ENCODE data around the gene ENPP1.

DNA sequence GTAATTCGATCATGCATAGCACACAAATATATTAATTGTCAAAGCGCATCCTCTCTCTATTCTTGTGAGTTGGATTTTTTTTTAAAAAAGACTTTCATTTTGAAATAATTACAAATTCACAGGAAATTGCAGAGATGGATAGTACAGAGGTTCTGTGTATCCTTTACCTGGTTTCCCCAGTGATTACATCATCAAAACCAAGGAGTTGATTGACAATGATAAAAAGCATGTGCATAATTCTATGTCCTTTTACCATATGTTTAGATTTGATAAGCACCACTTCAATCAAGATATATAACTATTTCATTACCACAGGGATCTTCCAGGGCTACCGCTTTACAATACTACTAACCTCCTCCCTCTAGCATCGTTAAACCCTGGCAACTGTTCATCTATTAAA is 103.1 kb downstream of the ENPP1 start:
- TF ChIP-seq, protein P1, sequence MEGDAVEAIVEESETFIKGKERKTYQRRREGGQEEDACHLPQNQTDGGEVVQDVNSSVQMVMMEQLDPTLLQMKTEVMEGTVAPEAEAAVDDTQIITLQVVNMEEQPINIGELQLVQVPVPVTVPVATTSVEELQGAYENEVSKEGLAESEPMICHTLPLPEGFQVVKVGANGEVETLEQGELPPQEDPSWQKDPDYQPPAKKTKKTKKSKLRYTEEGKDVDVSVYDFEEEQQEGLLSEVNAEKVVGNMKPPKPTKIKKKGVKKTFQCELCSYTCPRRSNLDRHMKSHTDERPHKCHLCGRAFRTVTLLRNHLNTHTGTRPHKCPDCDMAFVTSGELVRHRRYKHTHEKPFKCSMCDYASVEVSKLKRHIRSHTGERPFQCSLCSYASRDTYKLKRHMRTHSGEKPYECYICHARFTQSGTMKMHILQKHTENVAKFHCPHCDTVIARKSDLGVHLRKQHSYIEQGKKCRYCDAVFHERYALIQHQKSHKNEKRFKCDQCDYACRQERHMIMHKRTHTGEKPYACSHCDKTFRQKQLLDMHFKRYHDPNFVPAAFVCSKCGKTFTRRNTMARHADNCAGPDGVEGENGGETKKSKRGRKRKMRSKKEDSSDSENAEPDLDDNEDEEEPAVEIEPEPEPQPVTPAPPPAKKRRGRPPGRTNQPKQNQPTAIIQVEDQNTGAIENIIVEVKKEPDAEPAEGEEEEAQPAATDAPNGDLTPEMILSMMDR (IDR thresholded peaks at IDR 0.05): no peak
- no peak for TF ChIP-seq POLR2A (IDR thresholded peaks at IDR 0.05)
